NB4 (cell line): ENCODE results near the gene RUNX3.

Experiments used
- DNase-seq: peaks from one replicate; pipeline ENCODE4 v3.0.0; 2010; ENCODE audit warnings: low read depth
- H3K4me3 ChIP-seq: one replicate; pipeline ENCODE4 v1.5.1; 2011; ENCODE audit warnings: mild to moderate bottlenecking, low read depth, low read length, moderate library complexity
- MYC ChIP-seq: IDR thresholded peaks from 2 replicates; pipeline ENCODE4 v1.6.1; 2011; ENCODE audit warnings: low read depth, low read length
- POLR2A ChIP-seq: IDR thresholded peaks from 2 replicates; pipeline ENCODE4 v1.6.1; 2011; ENCODE audit warnings: mild to moderate bottlenecking; ENCODE audit not compliant: insufficient read length; ENCODE audit errors: extremely low read depth
- TF ChIP-seq, protein P1 (sequence below): IDR thresholded peaks from 2 replicates; pipeline ENCODE4 v1.6.1; 2011; ENCODE audit warnings: low read depth, low read length
- TF ChIP-seq, protein P2 (sequence below): IDR thresholded peaks from one replicate; pipeline ENCODE4 v1.5.1; 2012; ENCODE audit warnings: low read depth, low read length

The RUNX3 gene

DNA sequence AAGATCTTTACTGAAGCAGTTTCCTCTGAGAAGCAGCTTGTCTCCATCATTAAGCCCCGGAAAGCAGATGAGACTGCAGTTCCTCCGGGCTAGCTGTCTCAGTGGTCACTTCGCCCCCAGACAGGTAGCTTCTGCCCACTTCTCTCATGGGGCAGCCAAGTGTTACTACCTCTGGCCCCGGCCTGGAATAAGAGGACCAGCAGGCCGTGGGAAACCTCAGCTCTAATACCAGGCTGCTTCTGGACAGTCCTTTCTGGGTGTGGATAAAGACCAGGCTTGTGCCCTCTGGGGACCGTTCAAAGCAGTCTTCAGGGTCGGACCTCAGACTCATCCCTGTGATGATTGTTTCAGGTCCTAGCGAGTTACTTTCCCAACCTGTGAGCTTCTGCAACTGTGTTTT is 54.8 kb downstream of the RUNX3 start:
- DNase-seq, result no peak
- no peak for TF ChIP-seq MYC
- TF ChIP-seq, protein P1, sequence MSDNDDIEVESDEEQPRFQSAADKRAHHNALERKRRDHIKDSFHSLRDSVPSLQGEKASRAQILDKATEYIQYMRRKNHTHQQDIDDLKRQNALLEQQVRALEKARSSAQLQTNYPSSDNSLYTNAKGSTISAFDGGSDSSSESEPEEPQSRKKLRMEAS, result no peak
- no peak for TF ChIP-seq POLR2A
- TF ChIP-seq, protein P2, sequence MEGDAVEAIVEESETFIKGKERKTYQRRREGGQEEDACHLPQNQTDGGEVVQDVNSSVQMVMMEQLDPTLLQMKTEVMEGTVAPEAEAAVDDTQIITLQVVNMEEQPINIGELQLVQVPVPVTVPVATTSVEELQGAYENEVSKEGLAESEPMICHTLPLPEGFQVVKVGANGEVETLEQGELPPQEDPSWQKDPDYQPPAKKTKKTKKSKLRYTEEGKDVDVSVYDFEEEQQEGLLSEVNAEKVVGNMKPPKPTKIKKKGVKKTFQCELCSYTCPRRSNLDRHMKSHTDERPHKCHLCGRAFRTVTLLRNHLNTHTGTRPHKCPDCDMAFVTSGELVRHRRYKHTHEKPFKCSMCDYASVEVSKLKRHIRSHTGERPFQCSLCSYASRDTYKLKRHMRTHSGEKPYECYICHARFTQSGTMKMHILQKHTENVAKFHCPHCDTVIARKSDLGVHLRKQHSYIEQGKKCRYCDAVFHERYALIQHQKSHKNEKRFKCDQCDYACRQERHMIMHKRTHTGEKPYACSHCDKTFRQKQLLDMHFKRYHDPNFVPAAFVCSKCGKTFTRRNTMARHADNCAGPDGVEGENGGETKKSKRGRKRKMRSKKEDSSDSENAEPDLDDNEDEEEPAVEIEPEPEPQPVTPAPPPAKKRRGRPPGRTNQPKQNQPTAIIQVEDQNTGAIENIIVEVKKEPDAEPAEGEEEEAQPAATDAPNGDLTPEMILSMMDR, result no peak
- H3K4me3 ChIP-seq, result no peak overlapping the region

DNA sequence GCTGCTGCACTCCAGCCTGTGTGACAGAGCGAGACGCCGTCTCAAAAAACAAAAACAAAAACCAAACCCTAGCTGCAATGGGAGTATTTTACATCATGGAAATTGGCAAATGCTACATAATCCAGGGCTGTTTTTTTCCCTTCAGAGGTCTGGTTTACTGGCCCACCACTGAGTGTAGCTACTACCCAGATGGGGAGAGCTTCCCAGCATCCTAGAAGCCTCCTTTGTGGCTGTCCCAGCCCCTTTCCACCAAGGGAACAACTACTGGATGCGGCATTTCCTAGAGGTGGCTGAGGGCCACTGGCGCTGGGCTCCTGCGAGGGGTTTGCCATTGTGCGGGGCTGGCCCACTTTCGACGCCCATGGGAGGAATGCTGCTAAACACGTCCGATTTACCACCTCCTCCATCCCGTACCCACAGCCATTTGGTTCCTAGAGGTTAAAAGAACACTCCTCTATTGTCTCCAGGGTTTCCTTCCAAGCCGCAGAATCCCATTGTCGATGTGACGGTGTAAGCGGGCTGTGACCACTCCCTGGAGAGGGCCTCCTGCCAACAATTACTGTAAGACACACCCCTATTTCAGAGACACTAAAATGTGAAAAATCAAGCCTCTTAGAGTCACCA is 55.4 kb downstream of the RUNX3 start:
- TF ChIP-seq, protein P2, result no peak
- TF ChIP-seq, protein P1, result no peak
- no peak for TF ChIP-seq MYC
- no peak for TF ChIP-seq POLR2A
- DNase-seq, result no peak

DNA sequence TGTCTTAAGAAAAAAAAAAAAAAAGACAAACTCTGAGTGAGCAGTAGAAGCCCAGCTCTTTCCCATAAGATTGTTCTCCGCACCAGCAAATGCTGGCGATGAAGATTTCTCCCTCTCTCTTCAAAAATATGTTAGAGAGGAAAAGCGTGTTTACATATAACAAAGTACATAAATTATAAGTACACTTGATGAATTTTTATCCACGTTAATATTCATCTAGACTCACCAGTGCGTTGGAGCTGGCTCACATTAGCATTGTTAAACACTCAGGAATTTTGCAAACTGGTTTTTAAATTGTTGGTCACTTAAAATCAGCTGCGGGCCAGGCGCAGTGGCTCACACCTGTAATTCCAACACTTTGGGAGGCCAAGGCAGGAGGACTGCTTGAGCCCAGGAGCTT is 56.0 kb downstream of the RUNX3 start:
- no peak overlapping the region for H3K4me3 ChIP-seq
- TF ChIP-seq, protein P2, result no peak
- TF ChIP-seq, protein P1, result no peak
- no peak for TF ChIP-seq POLR2A
- no peak for TF ChIP-seq MYC
- DNase-seq, result no peak

More for the DNA sequence above, 55.4 kb downstream of the RUNX3 start:
- H3K4me3 ChIP-seq, result no peak overlapping the region

DNA sequence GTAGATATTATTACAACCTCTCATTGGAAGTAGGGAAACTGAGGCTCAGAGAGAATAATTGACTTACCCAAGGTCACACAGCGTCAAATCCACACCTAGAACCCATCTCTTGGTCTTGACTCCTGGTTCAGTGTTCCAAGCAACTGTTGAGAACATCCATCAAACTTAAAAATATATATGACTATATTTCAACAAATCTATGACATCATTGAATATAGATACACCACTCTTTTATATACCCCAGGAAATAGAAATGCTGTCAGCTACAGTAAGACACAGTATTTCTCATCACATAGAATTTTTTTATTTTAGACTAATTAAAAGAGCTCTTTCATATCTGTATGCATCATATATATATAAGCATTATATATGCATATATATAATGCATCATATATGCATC is 56.9 kb downstream of the RUNX3 start:
- H3K4me3 ChIP-seq, result no peak overlapping the region
- no peak for DNase-seq
- TF ChIP-seq POLR2A (no peak), MYC (no peak)
- TF ChIP-seq, protein P1, result no peak
- TF ChIP-seq, protein P2, result no peak

DNA sequence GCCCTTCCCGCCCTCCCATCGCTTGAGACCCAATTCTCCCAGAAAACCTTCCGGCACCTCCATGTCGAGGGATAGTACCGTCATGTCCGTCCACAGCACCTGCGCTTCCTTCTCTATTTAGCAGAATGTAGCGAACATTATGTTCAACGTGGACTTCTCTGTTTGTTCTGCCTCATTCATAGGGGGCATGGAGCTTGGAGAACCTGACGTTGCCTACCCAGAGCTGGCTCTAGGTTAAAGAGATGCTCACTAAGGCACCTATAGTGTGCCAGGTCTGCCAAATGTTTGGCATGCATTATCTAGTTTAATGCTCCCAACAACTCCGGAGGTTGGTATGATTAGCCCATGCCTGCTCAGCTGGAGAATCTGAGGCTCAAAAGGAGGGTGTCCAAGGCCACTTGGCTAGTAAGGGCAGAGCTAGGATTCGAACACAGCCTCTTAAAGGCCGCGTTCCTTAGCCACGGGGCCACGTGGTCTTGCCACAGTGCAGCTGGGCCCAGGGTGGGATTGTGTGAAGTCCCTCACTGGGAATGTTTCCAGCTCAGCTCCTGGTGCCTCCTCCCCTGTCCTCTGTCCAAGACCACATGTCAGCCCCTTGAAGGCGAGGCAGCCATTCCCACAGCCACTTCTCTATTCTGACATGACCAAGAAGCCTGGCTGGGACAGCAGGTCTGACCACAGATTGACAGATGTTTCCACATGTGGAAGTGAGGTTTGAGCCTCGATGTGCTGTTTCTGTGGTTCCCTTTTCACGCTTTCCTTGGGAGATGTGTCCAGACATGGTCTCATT is 57.8 kb downstream of the RUNX3 start:
- peak; percentile 88 for DNase-seq
- TF ChIP-seq, protein P1, result peak; percentile 94
- TF ChIP-seq, protein P2, result no peak
- TF ChIP-seq POLR2A, result no peak
- peak; percentile 93 for TF ChIP-seq MYC

More for the DNA sequence above, 57.8 kb downstream of the RUNX3 start:
- H3K4me3 ChIP-seq, result no peak overlapping the region
